ENCODE measurements around the gene TMUB1. TPM values are rescaled to one million over a fixed set of nuclear protein-coding genes. Genes with fewer than 3 reads are reported as not detected.
A peak's percentile ranks its signal among the peaks of the same experiment; 100 is the strongest.

The TMUB1 gene
- total and polyA plus RNA-seq, 8 donors, result 12.7 to 86.8 (median 63.6) TPM

GRCh38 chr7:151089893-151090730 lies 6.8 kb upstream of the TMUB1 start:
- peaks cover 35 to 77% (median 65%) of the 10 kb centered on the region in 4 donors for H3K4me1 ChIP-seq
- H3K27ac ChIP-seq, result peak overlapping the region; percentile 84 to 97 (median 90)
- no peaks in the 10 kb centered on the region for H3K9me3 ChIP-seq
- intact Hi-C loops (cut with DNase I; ENCODE audit: low total_unique reads), result no loop called here
- TF ChIP-seq POLR2A (IDR thresholded peaks at IDR 0.05) (no peak), EP300 (IDR thresholded peaks at IDR 0.05) (no peak), POLR2AphosphoS5 (IDR thresholded peaks at IDR 0.05) (no peak)
- TF ChIP-seq, protein P1, sequence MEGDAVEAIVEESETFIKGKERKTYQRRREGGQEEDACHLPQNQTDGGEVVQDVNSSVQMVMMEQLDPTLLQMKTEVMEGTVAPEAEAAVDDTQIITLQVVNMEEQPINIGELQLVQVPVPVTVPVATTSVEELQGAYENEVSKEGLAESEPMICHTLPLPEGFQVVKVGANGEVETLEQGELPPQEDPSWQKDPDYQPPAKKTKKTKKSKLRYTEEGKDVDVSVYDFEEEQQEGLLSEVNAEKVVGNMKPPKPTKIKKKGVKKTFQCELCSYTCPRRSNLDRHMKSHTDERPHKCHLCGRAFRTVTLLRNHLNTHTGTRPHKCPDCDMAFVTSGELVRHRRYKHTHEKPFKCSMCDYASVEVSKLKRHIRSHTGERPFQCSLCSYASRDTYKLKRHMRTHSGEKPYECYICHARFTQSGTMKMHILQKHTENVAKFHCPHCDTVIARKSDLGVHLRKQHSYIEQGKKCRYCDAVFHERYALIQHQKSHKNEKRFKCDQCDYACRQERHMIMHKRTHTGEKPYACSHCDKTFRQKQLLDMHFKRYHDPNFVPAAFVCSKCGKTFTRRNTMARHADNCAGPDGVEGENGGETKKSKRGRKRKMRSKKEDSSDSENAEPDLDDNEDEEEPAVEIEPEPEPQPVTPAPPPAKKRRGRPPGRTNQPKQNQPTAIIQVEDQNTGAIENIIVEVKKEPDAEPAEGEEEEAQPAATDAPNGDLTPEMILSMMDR (IDR thresholded peaks at IDR 0.05), result no peak
- H3K4me3 ChIP-seq, result peak overlapping the region; percentile 74 to 93 (median 86)
- WGBS, 5 donors, result 64 to 74% (median 65%) methylated on average over 19 to 22 of the region's 22 CpGs
- H3K36me3 ChIP-seq, result peaks cover 0 to 12% (median 7%) of the 10 kb centered on the region in 4 donors
- DNase-seq, result no peak
- H3K27me3 ChIP-seq, result no peaks in the 10 kb centered on the region

GRCh38 chr7:151088856-151089699 lies 5.8 kb upstream of the TMUB1 start:
- Histone ChIP-seq H3K27ac (peak overlapping the region; percentile 84 to 97 (median 90)), H3K4me1 (peaks cover 35 to 81% (median 66%) of the 10 kb centered on the region in 4 donors), H3K36me3 (peaks cover 0 to 12% (median 7%) of the 10 kb centered on the region in 4 donors), H3K27me3 (no peaks in the 10 kb centered on the region), H3K4me3 (peak overlapping the region; percentile 74 to 93 (median 86)), H3K9me3 (no peaks in the 10 kb centered on the region)
- peak; percentile 62 to 91 for DNase-seq
- TF ChIP-seq POLR2A (IDR thresholded peaks at IDR 0.05), result no peak
- TF ChIP-seq POLR2AphosphoS5 (IDR thresholded peaks at IDR 0.05), result peak in 2 of 3 donors; percentile 6 to 34
- intact Hi-C loops (cut with DNase I; ENCODE audit: low total_unique reads), result no loop called here
- 13 to 34% (median 16%) methylated on average over 30 of the region's 30 CpGs for WGBS, 5 donors

DNA sequence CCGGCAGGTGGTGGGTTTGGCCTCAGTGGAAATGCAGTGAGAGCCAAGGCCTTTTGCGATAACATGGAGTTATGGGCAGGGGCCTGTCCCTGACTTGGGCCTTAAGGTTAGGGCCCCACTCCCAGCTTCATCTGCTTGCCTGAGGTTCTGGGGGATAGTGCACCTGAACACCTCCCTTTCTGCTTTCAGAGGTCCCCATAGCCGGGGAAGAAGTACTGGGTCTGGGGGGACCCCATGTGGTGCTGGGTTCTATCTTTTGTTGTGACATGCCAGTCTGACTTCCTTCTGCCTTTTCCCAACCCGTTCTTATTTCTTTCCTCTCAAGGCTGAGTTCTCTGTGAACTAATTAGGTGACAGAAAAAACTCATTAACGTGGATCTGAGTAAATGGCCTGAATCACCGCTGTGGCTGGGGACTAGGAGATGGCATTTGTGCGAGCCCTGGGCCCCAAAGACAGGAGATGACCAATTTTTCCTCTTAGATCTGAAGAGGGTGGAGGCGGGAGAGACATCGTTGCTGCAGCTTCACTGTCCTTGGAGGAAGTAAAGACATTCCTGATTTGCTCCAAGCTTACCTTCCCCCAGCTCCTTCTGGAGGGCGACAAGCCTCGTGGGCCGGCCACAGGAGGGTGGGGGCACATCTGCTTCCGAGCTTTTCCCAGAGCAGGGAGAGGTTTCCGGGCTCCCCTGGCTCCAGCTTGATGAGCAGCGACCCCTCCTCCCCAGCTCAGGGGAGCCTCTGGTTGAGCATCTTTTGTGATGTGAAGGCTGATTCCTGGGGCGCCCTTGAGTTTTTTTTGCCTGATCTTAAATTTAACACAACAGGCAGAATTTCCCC lies 4.9 kb upstream of the TMUB1 start:
- WGBS, 5 donors, result 35 to 50% (median 49%) methylated on average over 15 to 16 of the region's 16 CpGs
- peaks cover 0 to 9% (median 7%) of the 10 kb centered on the region in 4 donors for H3K36me3 ChIP-seq
- H3K9me3 ChIP-seq, result no peaks in the 10 kb centered on the region
- no peaks in the 10 kb centered on the region for H3K27me3 ChIP-seq
- H3K4me1 ChIP-seq, result peaks cover 41 to 82% (median 74%) of the 10 kb centered on the region in 4 donors
- TF ChIP-seq, protein P1 (IDR thresholded peaks at IDR 0.05), result no peak
- TF ChIP-seq EP300 (IDR thresholded peaks at IDR 0.05) (no peak), POLR2AphosphoS5 (IDR thresholded peaks at IDR 0.05) (no peak), POLR2A (IDR thresholded peaks at IDR 0.05) (no peak)
- peak overlapping the region; percentile 84 to 97 (median 90) for H3K27ac ChIP-seq
- no peak for DNase-seq
- intact Hi-C loops (cut with DNase I; ENCODE audit: low total_unique reads), result no loop called here
- peak overlapping the region; percentile 74 to 93 (median 86) for H3K4me3 ChIP-seq

DNA sequence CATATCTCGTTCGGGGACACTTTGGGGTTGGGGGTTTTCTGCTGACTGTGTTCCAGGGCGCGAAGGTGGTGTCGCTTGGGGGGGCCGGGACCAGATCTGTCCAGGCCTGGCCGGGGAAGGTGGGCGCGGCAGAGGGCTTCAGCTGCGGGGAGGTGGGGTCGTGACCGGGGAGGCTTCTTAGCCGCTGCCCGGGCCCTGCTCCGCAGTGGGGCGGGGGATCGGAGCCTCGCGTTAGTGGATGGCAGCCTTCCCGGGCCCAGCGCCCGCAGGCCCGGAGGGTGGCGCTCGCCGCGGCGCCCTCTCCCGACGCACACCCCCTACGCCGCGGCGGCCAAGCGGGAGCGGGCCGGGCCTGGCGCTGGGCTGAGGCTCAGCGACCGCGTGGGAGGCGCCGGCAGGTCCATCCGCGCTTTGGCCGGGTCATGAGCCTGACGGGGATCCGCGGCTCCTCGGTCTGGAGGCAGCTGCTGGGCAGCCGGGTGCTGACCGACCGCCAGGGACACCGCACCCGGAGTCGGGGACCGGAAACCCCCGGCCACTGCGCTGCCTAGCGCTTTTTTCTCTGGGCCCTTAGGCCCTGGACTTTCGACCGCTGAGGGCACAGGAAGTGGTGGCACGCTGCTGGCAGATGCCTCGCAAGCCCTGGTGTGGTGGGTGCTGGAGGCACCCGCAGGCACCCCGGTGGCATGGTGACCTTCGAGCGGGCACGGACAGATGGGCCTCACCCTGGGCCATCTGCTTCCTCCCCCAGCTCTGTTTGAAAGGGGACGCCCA lies 4.1 kb upstream of the TMUB1 start:
- peaks cover 0 to 7% (median 6%) of the 10 kb centered on the region in 4 donors for H3K36me3 ChIP-seq
- peak overlapping the region; percentile 74 to 93 (median 86) for H3K4me3 ChIP-seq
- TF ChIP-seq POLR2AphosphoS5 (IDR thresholded peaks at IDR 0.05) (peak in 1 of 3 donors; percentile 5), EP300 (IDR thresholded peaks at IDR 0.05) (no peak)
- TF ChIP-seq, protein P1 (IDR thresholded peaks at IDR 0.05), result peak in 3 of 7 experiments; percentile 14 to 42 (median 17)
- intact Hi-C loops (cut with DNase I; ENCODE audit: low total_unique reads), result no loop called here
- H3K27ac ChIP-seq, result peak overlapping the region; percentile 84 to 97 (median 90)
- 1 to 5% (median 2%) methylated on average over 5 to 70 of the region's 70 CpGs for WGBS, 5 donors
- peaks cover 45 to 80% (median 77%) of the 10 kb centered on the region in 4 donors for H3K4me1 ChIP-seq
- H3K27me3 ChIP-seq, result no peaks in the 10 kb centered on the region
- DNase-seq, result peak; percentile 64 to 86
- H3K9me3 ChIP-seq, result no peaks in the 10 kb centered on the region
